Fibroblast of lung (primary cell): ENCODE measurements around the gene KCND3. TPM values are rescaled to one million over a fixed set of nuclear protein-coding genes. Genes with fewer than 3 reads are reported as not detected.

ENCODE experiments used
- DNase-seq, 2 donors: peaks; one replicate each; pipeline versions ENCODE4 v3.0.0 to v3.0.0-alpha.2; 2010; ENCODE audit warnings: low read depth in 2 of 2
- H2AFZ ChIP-seq: 2 replicates; pipeline ENCODE4 v1.5.1; 2012; ENCODE audit warnings: low read length, control low read depth, inconsistent platforms
- H3K27ac ChIP-seq: 2 replicates; pipeline ENCODE4 v1.5.1; 2011; ENCODE audit warnings: low read length, control low read depth; ENCODE audit not compliant: insufficient read depth
- H3K27me3 ChIP-seq: 2 replicates; pipeline ENCODE4 v1.5.1; 2011; ENCODE audit warnings: mild to moderate bottlenecking, low read length; ENCODE audit not compliant: control insufficient read depth, insufficient read depth
- H3K36me3 ChIP-seq: 2 replicates; pipeline ENCODE4 v1.5.1; 2011; ENCODE audit warnings: low read length; ENCODE audit not compliant: control insufficient read depth, insufficient read depth
- H3K4me1 ChIP-seq: 2 replicates; pipeline ENCODE4 v1.5.1; 2011; ENCODE audit warnings: low read length; ENCODE audit not compliant: control insufficient read depth, insufficient read depth; ENCODE audit errors: extremely low read depth
- H3K4me2 ChIP-seq: 2 replicates; pipeline ENCODE4 v1.5.1; 2011; ENCODE audit warnings: low read length, control low read depth; ENCODE audit not compliant: insufficient read depth; ENCODE audit errors: extremely low read depth
- H3K4me3 ChIP-seq, 4 experiments: fragments of 200-600 bp in 1 of 4; sonication (generic) in 1 of 4; replicated peaks in 1 of 4; 2 replicates each; pipeline ENCODE4 v1.5.1; 2011 to 2016; ENCODE audit warnings: low read length in 4 of 4, low read depth in 3 of 4, mild to moderate bottlenecking in 3 of 4, control low read depth in 2 of 4, inconsistent platforms in 1 of 4, mixed read lengths in 1 of 4; ENCODE audit not compliant: insufficient read depth in 1 of 4; ENCODE audit errors: control extremely low read depth in 1 of 4
- H3K79me2 ChIP-seq: 2 replicates; pipeline ENCODE4 v1.5.1; 2012; ENCODE audit warnings: mild to moderate bottlenecking, low read length, inconsistent platforms; ENCODE audit not compliant: control insufficient read depth, insufficient read depth
- H3K9ac ChIP-seq: 2 replicates; pipeline ENCODE4 v1.5.1; 2011; ENCODE audit warnings: mild to moderate bottlenecking, low read length, control low read depth; ENCODE audit not compliant: insufficient read depth
- H3K9me3 ChIP-seq: 2 replicates; pipeline ENCODE4 v1.5.1; 2012; ENCODE audit warnings: low read depth, low read length; ENCODE audit not compliant: control insufficient read depth, insufficient read depth
- H4K20me1 ChIP-seq: 2 replicates; pipeline ENCODE4 v1.5.1; 2011; ENCODE audit warnings: low read length; ENCODE audit not compliant: control insufficient read depth, insufficient read depth; ENCODE audit errors: extremely low read depth
- CTCF ChIP-seq, 2 donors: IDR thresholded peaks in 1 of 2; conservative IDR thresholded peaks in 1 of 2; 1 replicate in 1 of 2; 2 replicates in 1 of 2; pipeline ENCODE4 v1.5.1; 2011 to 2012; ENCODE audit warnings: low read length in 2 of 2, control low read depth in 1 of 2, inconsistent platforms in 1 of 2, low read depth in 1 of 2, mild to moderate bottlenecking in 1 of 2
- EZH2 ChIP-seq: IDR thresholded peaks from 2 replicates; pipeline ENCODE4 v1.5.1; 2012; ENCODE audit warnings: low read length, control low read depth, mild to moderate bottlenecking; ENCODE audit errors: missing control alignments
- polyA plus RNA-seq, 2 donors: library from polyadenylated mRNA; depleted of rRNA in 1 of 2; stranded (reverse) in 1 of 2; unstranded in 1 of 2; fragments of >200 nt; gene quantifications; 2 replicates each; pipeline ENCODE4 v1.2.1, GENCODE V29; 2011 to 2012; ENCODE audit warnings: missing spikeins in 1 of 2
- total RNA-seq: library from RNA; depleted of rRNA; stranded (reverse); fragments of >200 nt; gene quantifications from 2 replicates; pipeline ENCODE4 v1.2.1, GENCODE V29; 2014

Gene KCND3
- total and polyA plus RNA-seq, 2 donors (not counting 1 experiment from before 2014, with no cell fraction given) = 0.66 to 9.3 TPM

- Histone ChIP-seq H3K4me2 (no peak overlapping the region), H3K9me3 (no peaks in the 10 kb centered on the region), H3K27me3 (no peaks in the 10 kb centered on the region), H3K9ac (no peak overlapping the region), H3K4me3 (no peak overlapping the region), H3K27ac (no peak overlapping the region), H2AFZ (no peak overlapping the region), H3K4me1 (no peaks in the 10 kb centered on the region), H3K79me2 (no peaks in the 10 kb centered on the region), H3K36me3 (no peaks in the 10 kb centered on the region), H4K20me1 (no peaks in the 10 kb centered on the region)
- no peak for DNase-seq
- TF ChIP-seq CTCF (conservative IDR thresholded peaks at IDR 0.05 in 1 of 2, IDR thresholded peaks at IDR 0.05 in 1 of 2; ENCODE audit: low read depth in 1 of 2, low read length in 2 of 2) = no peak
- no peak for TF ChIP-seq EZH2
Observed at GRCh38 chr1:111798580-111798979, 190.9 kb downstream of the KCND3 start.

- H3K9ac ChIP-seq = no peak overlapping the region
- no peak overlapping the region for H3K4me2 ChIP-seq
- H3K4me3 ChIP-seq = no peak overlapping the region
- H3K4me1 ChIP-seq = no peaks in the 10 kb centered on the region
- DNase-seq = no peak
- H3K36me3 ChIP-seq = no peaks in the 10 kb centered on the region
- H2AFZ ChIP-seq = no peak overlapping the region
- H4K20me1 ChIP-seq = no peaks in the 10 kb centered on the region
- H3K9me3 ChIP-seq = no peaks in the 10 kb centered on the region
- H3K27ac ChIP-seq = no peak overlapping the region
- H3K79me2 ChIP-seq = no peaks in the 10 kb centered on the region
- no peak for TF ChIP-seq EZH2
- TF ChIP-seq CTCF (conservative IDR thresholded peaks at IDR 0.05 in 1 of 2, IDR thresholded peaks at IDR 0.05 in 1 of 2; ENCODE audit: low read depth in 1 of 2, low read length in 2 of 2) = no peak
- no peaks in the 10 kb centered on the region for H3K27me3 ChIP-seq
Observed at GRCh38 chr1:111795401-111795800, 194.1 kb downstream of the KCND3 start.

GRCh38 chr1:111793923-111794322, 195.5 kb downstream of the KCND3 start:
- H3K27ac ChIP-seq = no peak overlapping the region
- no peaks in the 10 kb centered on the region for H3K36me3 ChIP-seq
- DNase-seq = no peak
- TF ChIP-seq CTCF (conservative IDR thresholded peaks at IDR 0.05 in 1 of 2, IDR thresholded peaks at IDR 0.05 in 1 of 2; ENCODE audit: low read depth in 1 of 2, low read length in 2 of 2) (no peak), EZH2 (no peak)
- no peaks in the 10 kb centered on the region for H3K4me1 ChIP-seq
- no peak overlapping the region for H3K4me3 ChIP-seq
- no peak overlapping the region for H3K9ac ChIP-seq
- H3K79me2 ChIP-seq = no peaks in the 10 kb centered on the region
- peaks cover 4% of the 10 kb centered on the region for H3K27me3 ChIP-seq
- no peaks in the 10 kb centered on the region for H3K9me3 ChIP-seq
- H3K4me2 ChIP-seq = no peak overlapping the region
- no peaks in the 10 kb centered on the region for H4K20me1 ChIP-seq
- no peak overlapping the region for H2AFZ ChIP-seq
